Brain microvascular endothelial cell (primary cell): ENCODE measurements around the gene PHACTR3.

Experiments used
- DNase-seq: peaks from one replicate; pipeline ENCODE4 v3.0.0-alpha.2; 2020
- H3K27ac ChIP-seq: fragments of 250-450 bp; sonication (Bioruptor Pico); 2 replicates; pipeline ENCODE4 v1.5.1; 2020; ENCODE audit warnings: mild to moderate bottlenecking, moderate library complexity
- H3K27me3 ChIP-seq: fragments of 250-450 bp; sonication (Bioruptor Pico); replicated peaks from 2 replicates; pipeline ENCODE4 v1.5.1; 2020; ENCODE audit warnings: mild to moderate bottlenecking
- H3K36me3 ChIP-seq: fragments of 250-450 bp; sonication (Bioruptor Pico); replicated peaks from 2 replicates; pipeline ENCODE4 v1.5.1; 2020; ENCODE audit warnings: mild to moderate bottlenecking
- H3K4me3 ChIP-seq: 2 replicates; pipeline ENCODE4 v1.5.1; 2011; ENCODE audit warnings: low read depth, mild to moderate bottlenecking, control low read depth, low read length, moderate library complexity
- in situ Hi-C: cut with HindIII; loops from 2 replicates; pipeline ENCODE4 v1.10.0; 2017; ENCODE audit warnings: low sequenced_read_pairs, low pct_ligation_motif_present
- TF ChIP-seq, protein P1 (sequence below): IDR thresholded peaks from 2 replicates; pipeline ENCODE4 v1.5.1; 2011; ENCODE audit warnings: low read depth, mild to moderate bottlenecking, moderate library complexity, low read length, control low read depth, inconsistent platforms; ENCODE audit errors: missing control alignments

Gene PHACTR3

DNA sequence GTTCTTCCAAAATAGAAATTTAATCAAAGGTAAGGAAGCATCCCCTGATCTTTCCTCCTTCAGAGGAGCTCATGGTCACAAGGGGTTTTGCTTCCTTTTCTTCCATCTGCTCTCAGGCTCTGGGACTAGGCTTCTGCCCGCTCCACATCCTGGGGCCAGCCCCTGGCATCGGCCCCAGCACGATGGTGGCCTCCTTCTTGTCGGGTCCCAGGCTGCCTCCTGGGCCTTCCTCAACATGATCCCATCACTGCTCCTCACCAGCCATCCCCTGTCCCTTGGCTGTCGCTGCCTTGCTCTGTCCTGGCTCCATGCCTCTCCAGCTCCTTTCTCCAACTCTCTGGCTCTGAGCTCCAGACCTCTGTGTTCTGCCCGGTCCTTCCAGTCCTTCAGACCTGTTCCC lies 4.1 kb downstream of the PHACTR3 start:
- peaks cover 7% of the 10 kb centered on the region for H3K27me3 ChIP-seq
- no peaks in the 10 kb centered on the region for H3K36me3 ChIP-seq
- H3K27ac ChIP-seq, result no peak overlapping the region
- in situ Hi-C loops, result no loop called here
- DNase-seq, result no peak
- H3K4me3 ChIP-seq, result no peak overlapping the region
- TF ChIP-seq, protein P1, sequence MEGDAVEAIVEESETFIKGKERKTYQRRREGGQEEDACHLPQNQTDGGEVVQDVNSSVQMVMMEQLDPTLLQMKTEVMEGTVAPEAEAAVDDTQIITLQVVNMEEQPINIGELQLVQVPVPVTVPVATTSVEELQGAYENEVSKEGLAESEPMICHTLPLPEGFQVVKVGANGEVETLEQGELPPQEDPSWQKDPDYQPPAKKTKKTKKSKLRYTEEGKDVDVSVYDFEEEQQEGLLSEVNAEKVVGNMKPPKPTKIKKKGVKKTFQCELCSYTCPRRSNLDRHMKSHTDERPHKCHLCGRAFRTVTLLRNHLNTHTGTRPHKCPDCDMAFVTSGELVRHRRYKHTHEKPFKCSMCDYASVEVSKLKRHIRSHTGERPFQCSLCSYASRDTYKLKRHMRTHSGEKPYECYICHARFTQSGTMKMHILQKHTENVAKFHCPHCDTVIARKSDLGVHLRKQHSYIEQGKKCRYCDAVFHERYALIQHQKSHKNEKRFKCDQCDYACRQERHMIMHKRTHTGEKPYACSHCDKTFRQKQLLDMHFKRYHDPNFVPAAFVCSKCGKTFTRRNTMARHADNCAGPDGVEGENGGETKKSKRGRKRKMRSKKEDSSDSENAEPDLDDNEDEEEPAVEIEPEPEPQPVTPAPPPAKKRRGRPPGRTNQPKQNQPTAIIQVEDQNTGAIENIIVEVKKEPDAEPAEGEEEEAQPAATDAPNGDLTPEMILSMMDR, result no peak

DNA sequence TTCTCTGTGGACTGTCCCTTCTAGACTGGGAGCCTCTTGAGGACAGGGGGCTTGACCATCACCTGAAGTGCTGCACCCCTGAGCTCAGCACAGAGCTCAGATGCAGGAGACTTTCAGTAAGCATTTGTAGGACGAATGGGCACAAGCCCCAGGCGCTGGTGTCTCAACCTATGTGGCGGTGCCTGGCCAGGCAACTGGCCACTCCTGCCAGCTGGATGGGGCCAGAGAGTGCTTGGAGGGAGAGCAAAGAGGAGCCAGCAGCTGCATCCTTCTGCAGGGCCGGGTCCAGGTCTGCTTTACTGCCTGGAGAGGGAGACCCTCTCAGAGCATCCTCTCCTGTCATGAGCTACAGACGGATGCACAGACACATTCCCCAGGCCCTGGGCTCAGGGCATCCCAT lies 4.5 kb downstream of the PHACTR3 start:
- no peaks in the 10 kb centered on the region for H3K36me3 ChIP-seq
- TF ChIP-seq, protein P1, result no peak
- in situ Hi-C loops, result no loop called here
- no peak overlapping the region for H3K4me3 ChIP-seq
- DNase-seq, result no peak
- peaks cover 7% of the 10 kb centered on the region for H3K27me3 ChIP-seq
- no peak overlapping the region for H3K27ac ChIP-seq

DNA sequence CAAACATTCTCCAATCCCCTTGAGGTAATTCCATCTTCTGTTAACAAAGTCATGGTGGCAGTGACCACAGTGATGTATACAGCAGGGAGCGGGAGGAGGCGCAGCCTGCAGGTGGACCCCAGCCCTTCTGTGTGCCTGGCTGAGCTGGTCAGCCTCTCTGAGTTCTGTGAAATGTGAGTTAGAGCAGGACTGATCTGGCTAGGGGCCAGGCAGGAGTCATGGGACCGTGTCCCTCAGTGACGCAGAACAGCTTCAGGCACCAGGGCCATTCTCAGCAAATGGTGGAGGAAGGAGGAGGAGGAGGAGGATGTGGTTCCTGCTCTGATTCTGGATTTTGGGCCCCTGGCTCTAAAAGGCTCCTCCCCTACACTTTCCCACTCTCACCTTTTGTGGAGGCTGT lies 6.9 kb downstream of the PHACTR3 start:
- no peak for DNase-seq
- TF ChIP-seq, protein P1, result no peak
- H3K27ac ChIP-seq, result no peak overlapping the region
- in situ Hi-C loops, result no loop called here
- no peaks in the 10 kb centered on the region for H3K27me3 ChIP-seq
- H3K4me3 ChIP-seq, result no peak overlapping the region
- no peaks in the 10 kb centered on the region for H3K36me3 ChIP-seq

DNA sequence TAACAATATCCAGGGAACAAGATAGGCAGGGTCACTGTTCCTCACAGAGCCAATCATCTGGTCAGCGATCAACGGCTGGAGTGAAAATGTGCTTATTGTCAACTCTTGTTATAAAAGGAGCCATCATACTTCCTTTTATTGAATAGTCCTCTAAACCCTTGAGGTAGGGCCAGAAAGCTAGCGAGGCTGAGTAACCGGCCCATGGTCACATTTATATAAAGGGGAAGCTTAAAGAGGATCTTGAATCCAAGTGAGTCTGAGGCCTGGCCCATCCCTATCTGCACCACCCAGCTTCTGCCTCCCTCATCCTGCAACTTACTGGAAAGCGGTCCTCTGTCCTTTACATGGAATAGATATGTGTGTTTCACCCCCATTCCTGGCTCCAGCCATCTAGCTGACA lies 9.5 kb downstream of the PHACTR3 start:
- DNase-seq, result no peak
- Histone ChIP-seq H3K27ac (no peak overlapping the region), H3K36me3 (no peaks in the 10 kb centered on the region), H3K27me3 (no peaks in the 10 kb centered on the region), H3K4me3 (no peak overlapping the region)
- TF ChIP-seq, protein P1, result no peak
- in situ Hi-C loops, result no loop called here

DNA sequence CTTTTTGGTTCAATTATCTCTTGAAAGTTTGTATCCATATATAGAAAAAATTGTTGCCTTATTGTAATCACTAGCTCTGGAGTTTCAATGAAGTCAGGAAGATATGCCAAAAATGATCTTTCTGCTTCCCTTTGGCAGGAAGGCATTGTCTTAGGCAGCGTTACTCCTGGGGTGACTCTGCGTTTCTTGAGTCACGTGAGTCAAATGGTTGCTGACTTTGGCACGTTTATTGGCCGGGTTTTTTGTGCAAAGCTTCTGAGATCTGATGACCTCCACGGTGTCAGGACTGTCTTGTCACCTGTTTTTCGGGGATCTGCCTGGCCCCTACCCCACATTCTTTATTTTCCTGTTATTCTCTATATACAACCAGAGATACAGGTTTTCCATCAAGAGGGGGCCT lies 10.4 kb downstream of the PHACTR3 start:
- Histone ChIP-seq H3K4me3 (no peak overlapping the region), H3K27me3 (no peaks in the 10 kb centered on the region), H3K36me3 (no peaks in the 10 kb centered on the region), H3K27ac (no peak overlapping the region)
- no peak for DNase-seq
- in situ Hi-C loops, result no loop called here
- TF ChIP-seq, protein P1, result no peak

DNA sequence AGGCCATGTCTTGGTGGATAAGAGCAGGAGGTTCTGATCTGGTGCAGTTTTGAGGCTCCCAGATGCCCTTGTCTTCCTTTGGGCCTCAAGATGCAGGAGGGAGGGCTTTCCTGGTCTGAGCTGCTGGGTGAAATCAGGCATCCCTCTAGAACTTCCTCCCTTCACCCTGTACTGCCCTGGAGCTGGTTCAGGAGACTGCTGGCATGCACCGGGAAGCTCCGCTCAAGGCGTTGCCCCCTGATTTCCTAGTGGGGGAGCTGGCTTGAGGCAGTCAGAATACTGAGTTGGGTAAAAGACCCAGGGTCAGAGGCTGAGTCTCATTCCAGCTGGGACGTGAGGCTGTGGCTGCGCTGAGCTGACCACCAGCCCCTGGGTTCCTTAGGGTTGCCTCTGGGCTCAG lies 12.0 kb downstream of the PHACTR3 start:
- TF ChIP-seq, protein P1, result no peak
- Histone ChIP-seq H3K27ac (no peak overlapping the region), H3K36me3 (no peaks in the 10 kb centered on the region), H3K27me3 (no peaks in the 10 kb centered on the region), H3K4me3 (no peak overlapping the region)
- in situ Hi-C loops, result no loop called here
- DNase-seq, result no peak
